ENCODE data around the gene GNAQ. TPM values are rescaled to one million over a fixed set of nuclear protein-coding genes. Genes with fewer than 3 reads are reported as not detected.

Gene GNAQ
- total RNA-seq, 1 experiment from 2014 or later = 28.7 TPM

DNA sequence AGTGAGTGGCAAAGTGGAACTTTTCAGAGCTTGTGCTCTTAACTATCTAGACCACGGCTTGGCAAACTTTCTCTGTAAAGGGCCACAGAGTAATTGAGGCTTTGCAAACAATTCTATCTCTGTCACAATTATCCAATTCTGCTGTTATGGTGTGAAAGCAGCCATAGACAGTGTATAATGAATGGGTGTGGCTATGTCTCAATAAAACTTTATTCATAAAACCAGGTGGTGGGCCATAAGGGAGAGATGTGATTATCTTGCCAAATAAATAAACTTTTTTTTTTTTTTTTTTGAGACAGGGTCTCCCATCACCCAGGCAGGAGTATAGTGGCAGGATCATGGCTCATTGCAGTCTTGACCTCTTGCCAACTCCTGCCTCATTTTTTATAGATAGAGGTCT, 304.8 kb downstream of the GNAQ start:
- H3K4me2 ChIP-seq (ENCODE audit: low read length) = no peak overlapping the region
- no peaks in the 10 kb centered on the region for H3K9me3 ChIP-seq (ENCODE audit: control insufficient read depth in 1 of 2, insufficient read depth in 1 of 2, low read depth in 1 of 2, low read length in 2 of 2)
- intact Hi-C loops (cut with micrococcal nuclease) = no loop called here
- TF ChIP-seq YY1 (IDR thresholded peaks at IDR 0.05; ENCODE audit: extremely low read depth, insufficient replicate concordance, low read depth, low read length) (no peak), EGR1 (IDR thresholded peaks at IDR 0.05; ENCODE audit: low read depth) (no peak), ELF1 (IDR thresholded peaks at IDR 0.05; ENCODE audit: borderline replicate concordance, low read depth) (no peak), CEBPB (IDR thresholded peaks at IDR 0.05; ENCODE audit: low read depth) (no peak), ZNF274 (IDR thresholded peaks at IDR 0.05; ENCODE audit: low read depth, low read length) (no peak)
- TF ChIP-seq, protein P1, sequence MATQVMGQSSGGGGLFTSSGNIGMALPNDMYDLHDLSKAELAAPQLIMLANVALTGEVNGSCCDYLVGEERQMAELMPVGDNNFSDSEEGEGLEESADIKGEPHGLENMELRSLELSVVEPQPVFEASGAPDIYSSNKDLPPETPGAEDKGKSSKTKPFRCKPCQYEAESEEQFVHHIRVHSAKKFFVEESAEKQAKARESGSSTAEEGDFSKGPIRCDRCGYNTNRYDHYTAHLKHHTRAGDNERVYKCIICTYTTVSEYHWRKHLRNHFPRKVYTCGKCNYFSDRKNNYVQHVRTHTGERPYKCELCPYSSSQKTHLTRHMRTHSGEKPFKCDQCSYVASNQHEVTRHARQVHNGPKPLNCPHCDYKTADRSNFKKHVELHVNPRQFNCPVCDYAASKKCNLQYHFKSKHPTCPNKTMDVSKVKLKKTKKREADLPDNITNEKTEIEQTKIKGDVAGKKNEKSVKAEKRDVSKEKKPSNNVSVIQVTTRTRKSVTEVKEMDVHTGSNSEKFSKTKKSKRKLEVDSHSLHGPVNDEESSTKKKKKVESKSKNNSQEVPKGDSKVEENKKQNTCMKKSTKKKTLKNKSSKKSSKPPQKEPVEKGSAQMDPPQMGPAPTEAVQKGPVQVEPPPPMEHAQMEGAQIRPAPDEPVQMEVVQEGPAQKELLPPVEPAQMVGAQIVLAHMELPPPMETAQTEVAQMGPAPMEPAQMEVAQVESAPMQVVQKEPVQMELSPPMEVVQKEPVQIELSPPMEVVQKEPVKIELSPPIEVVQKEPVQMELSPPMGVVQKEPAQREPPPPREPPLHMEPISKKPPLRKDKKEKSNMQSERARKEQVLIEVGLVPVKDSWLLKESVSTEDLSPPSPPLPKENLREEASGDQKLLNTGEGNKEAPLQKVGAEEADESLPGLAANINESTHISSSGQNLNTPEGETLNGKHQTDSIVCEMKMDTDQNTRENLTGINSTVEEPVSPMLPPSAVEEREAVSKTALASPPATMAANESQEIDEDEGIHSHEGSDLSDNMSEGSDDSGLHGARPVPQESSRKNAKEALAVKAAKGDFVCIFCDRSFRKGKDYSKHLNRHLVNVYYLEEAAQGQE (IDR thresholded peaks at IDR 0.05; ENCODE audit: low read depth) = no peak
- CTCF ChIA-PET = no interaction called here
- H2AFZ ChIP-seq (ENCODE audit: low read depth, low read length, poor library complexity, severe bottlenecking) = no peak overlapping the region
- no peaks in the 10 kb centered on the region for H4K20me1 ChIP-seq (ENCODE audit: insufficient read depth)
- BruUV-seq (replicated peaks) = no TSS peak
- ATAC-seq (no peak), DNase-seq (ENCODE audit: low read depth, low spot score) (no peak)
- H3K27me3 ChIP-seq (ENCODE audit: insufficient read depth, low read length) = no peaks in the 10 kb centered on the region
- H3K27ac ChIP-seq (ENCODE audit: low read depth, low read length) = no peak overlapping the region
- no peaks in the 10 kb centered on the region for H3K79me2 ChIP-seq (ENCODE audit: insufficient read depth, low read length)
- H3K4me1 ChIP-seq (ENCODE audit: control insufficient read depth in 1 of 2, insufficient read depth in 2 of 2, low read length in 2 of 2) = no peaks in the 10 kb centered on the region
- H3K9me2 ChIP-seq (ENCODE audit: insufficient read depth) = no peaks in the 10 kb centered on the region
- RAD21 ChIA-PET (ENCODE audit: low non-redundant PET in 1 of 2, low total read pairs in 2 of 2, uncharacterized antibody in 2 of 2, unreplicated experiment in 2 of 2) = no interaction called here
- no peak overlapping the region for H3K4me3 ChIP-seq (replicated peaks in 1 of 2; ENCODE audit: low read depth in 1 of 2, low read length in 2 of 2)
- no peak overlapping the region for H3K9ac ChIP-seq (ENCODE audit: low read length)
- H3K36me3 ChIP-seq (ENCODE audit: control insufficient read depth in 1 of 2, insufficient read depth in 2 of 2, low read length in 2 of 2) = no peaks in the 10 kb centered on the region
- POLR2A ChIA-PET = no interaction called here

DNA sequence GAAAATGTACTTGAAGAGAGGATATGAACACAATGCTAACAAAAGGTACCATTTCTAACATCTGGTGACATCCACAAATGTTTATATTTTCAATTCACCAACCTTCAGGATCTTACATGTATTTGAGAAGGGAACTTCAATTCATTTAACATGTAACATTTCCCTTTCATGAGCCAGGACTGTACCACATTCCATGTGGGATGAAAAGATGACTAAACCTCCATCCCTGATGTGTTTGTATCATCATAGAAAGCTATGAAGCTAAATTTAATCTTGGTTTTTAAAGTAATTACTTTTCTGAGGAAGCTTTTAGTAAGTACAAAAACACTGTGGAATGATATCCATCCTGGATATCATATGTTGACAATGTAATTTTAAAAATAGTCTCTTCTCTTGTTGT, 305.3 kb downstream of the GNAQ start:
- no peaks in the 10 kb centered on the region for H4K20me1 ChIP-seq (ENCODE audit: insufficient read depth)
- no peak overlapping the region for H3K9ac ChIP-seq (ENCODE audit: low read length)
- intact Hi-C loops (cut with micrococcal nuclease) = no loop called here
- H3K4me1 ChIP-seq (ENCODE audit: control insufficient read depth in 1 of 2, insufficient read depth in 2 of 2, low read length in 2 of 2) = no peaks in the 10 kb centered on the region
- no peaks in the 10 kb centered on the region for H3K9me2 ChIP-seq (ENCODE audit: insufficient read depth)
- no peaks in the 10 kb centered on the region for H3K27me3 ChIP-seq (ENCODE audit: insufficient read depth, low read length)
- DNase-seq (ENCODE audit: low read depth, low spot score) (no peak), ATAC-seq (no peak)
- TF ChIP-seq, protein P1 (IDR thresholded peaks at IDR 0.05; ENCODE audit: low read depth) = no peak
- TF ChIP-seq FOSL1 (IDR thresholded peaks at IDR 0.05; ENCODE audit: low read depth) = no peak
- no peak for TF ChIP-seq EGR1 (IDR thresholded peaks at IDR 0.05; ENCODE audit: low read depth)
- TF ChIP-seq ZFX (IDR thresholded peaks at IDR 0.05) = no peak
- TF ChIP-seq RAD21 (IDR thresholded peaks at IDR 0.05; ENCODE audit: low read depth) = no peak
- ChIA-PET RAD21 (ENCODE audit: low non-redundant PET in 1 of 2, low total read pairs in 2 of 2, uncharacterized antibody in 2 of 2, unreplicated experiment in 2 of 2) (no interaction called here), CTCF (no interaction called here), POLR2A (no interaction called here)
- H3K4me2 ChIP-seq (ENCODE audit: low read length) = no peak overlapping the region
- no peaks in the 10 kb centered on the region for H3K79me2 ChIP-seq (ENCODE audit: insufficient read depth, low read length)
- no peak overlapping the region for H3K4me3 ChIP-seq (replicated peaks in 1 of 2; ENCODE audit: low read depth in 1 of 2, low read length in 2 of 2)
- no peaks in the 10 kb centered on the region for H3K36me3 ChIP-seq (ENCODE audit: control insufficient read depth in 1 of 2, insufficient read depth in 2 of 2, low read length in 2 of 2)
- H2AFZ ChIP-seq (ENCODE audit: low read depth, low read length, poor library complexity, severe bottlenecking) = no peak overlapping the region
- no peaks in the 10 kb centered on the region for H3K9me3 ChIP-seq (ENCODE audit: control insufficient read depth in 1 of 2, insufficient read depth in 1 of 2, low read depth in 1 of 2, low read length in 2 of 2)
- no TSS peak for BruUV-seq (replicated peaks)
- H3K27ac ChIP-seq (ENCODE audit: low read depth, low read length) = no peak overlapping the region
